Loucy (cell line): ENCODE data around the gene ANKRD63.

ENCODE experiments used
- H2AFZ ChIP-seq: fragments of 200-600 bp; sonication (generic); 2 replicates; pipeline ENCODE4 v1.6.0; 2016; ENCODE audit warnings: antibody characterized with exemption, mild to moderate bottlenecking, low read length, moderate library complexity
- H3F3A ChIP-seq: fragments of 200-600 bp; 2 replicates; pipeline ENCODE4 v1.6.0; 2016; ENCODE audit warnings: antibody characterized with exemption, low read depth, mild to moderate bottlenecking
- H3K27me3 ChIP-seq: fragments of 200-600 bp; sonication (generic); 2 replicates; pipeline ENCODE4 v1.6.1; 2014; ENCODE audit warnings: low read length, mild to moderate bottlenecking; ENCODE audit not compliant: insufficient read depth, poor library complexity, severe bottlenecking
- H3K36me3 ChIP-seq: fragments of 200-600 bp; sonication (generic); 2 replicates; pipeline ENCODE4 v1.6.1; 2016; ENCODE audit warnings: low read length; ENCODE audit not compliant: insufficient read depth
- H3K4me1 ChIP-seq: fragments of 200-600 bp; sonication (generic); 2 replicates; pipeline ENCODE4 v1.5.1; 2014; ENCODE audit warnings: low read length, mild to moderate bottlenecking; ENCODE audit not compliant: insufficient read depth, poor library complexity, severe bottlenecking
- H3K4me2 ChIP-seq: fragments of 200-600 bp; sonication (generic); 2 replicates; pipeline ENCODE4 v1.6.0; 2014; ENCODE audit warnings: antibody characterized with exemption, low read length, low read depth, mild to moderate bottlenecking; ENCODE audit not compliant: poor library complexity, severe bottlenecking
- H3K4me3 ChIP-seq: fragments of 200-600 bp; sonication (generic); 2 replicates; pipeline ENCODE4 v1.5.1; 2014; ENCODE audit warnings: low read length, mild to moderate bottlenecking, mixed read lengths; ENCODE audit not compliant: poor library complexity, severe bottlenecking
- H3K79me2 ChIP-seq: fragments of 200-600 bp; sonication (generic); 2 replicates; pipeline ENCODE4 v1.6.1; 2014; ENCODE audit warnings: low read length; ENCODE audit not compliant: insufficient read depth
- H3K9ac ChIP-seq: fragments of 200-600 bp; sonication (generic); 2 replicates; pipeline ENCODE4 v1.6.0; 2014; ENCODE audit warnings: mild to moderate bottlenecking, low read depth, low read length, moderate library complexity; ENCODE audit not compliant: poor library complexity, severe bottlenecking
- H3K9me2 ChIP-seq: fragments of 200-600 bp; sonication (generic); replicated peaks from 2 replicates; pipeline ENCODE4 v1.6.1; 2016; ENCODE audit warnings: low read depth, low read length, mixed read lengths
- H3K9me3 ChIP-seq: fragments of 200-600 bp; sonication (generic); 2 replicates; pipeline ENCODE4 v1.6.1; 2014; ENCODE audit warnings: mild to moderate bottlenecking, antibody characterized with exemption, low read length, low read depth; ENCODE audit not compliant: insufficient read depth
- H4K20me1 ChIP-seq: fragments of 200-600 bp; sonication (generic); 2 replicates; pipeline ENCODE4 v1.6.0; 2014; ENCODE audit warnings: antibody characterized with exemption, low read length, mild to moderate bottlenecking; ENCODE audit not compliant: insufficient read depth, poor library complexity, severe bottlenecking
- CTCF ChIP-seq: fragments of 200-600 bp; sonication (generic); conservative IDR thresholded peaks from 2 replicates; pipeline ENCODE4 v1.5.1; 2014; ENCODE audit warnings: mild to moderate bottlenecking, antibody characterized with exemption, low read length
- EZH2phosphoT487 ChIP-seq: fragments of 200-600 bp; IDR thresholded peaks from 2 replicates; pipeline ENCODE4 v1.6.1; 2018; ENCODE audit warnings: antibody characterized with exemption, mild to moderate bottlenecking, moderate library complexity, borderline replicate concordance

ANKRD63 gene

GRCh38 chr15:40300367-40300766 is 17.5 kb upstream of the ANKRD63 start:
- no peak for TF ChIP-seq CTCF
- TF ChIP-seq EZH2phosphoT487 = no peak
- peaks cover 5% of the 10 kb centered on the region; the same call in 1 of the 2 replicates for H3K9me3 ChIP-seq
- no peak overlapping the region for H3K4me2 ChIP-seq
- peaks cover 11% of the 10 kb centered on the region for H4K20me1 ChIP-seq
- H3K9me2 ChIP-seq = no peaks in the 10 kb centered on the region
- peaks cover 30% of the 10 kb centered on the region; the same call in 1 of the 2 replicates for H3K36me3 ChIP-seq
- H3K4me3 ChIP-seq = no peak overlapping the region
- no peaks in the 10 kb centered on the region for H3F3A ChIP-seq
- no peak overlapping the region for H3K9ac ChIP-seq
- H2AFZ ChIP-seq = no peak overlapping the region
- no peaks in the 10 kb centered on the region for H3K27me3 ChIP-seq
- peaks cover 19% of the 10 kb centered on the region for H3K4me1 ChIP-seq
- peaks cover 32% of the 10 kb centered on the region for H3K79me2 ChIP-seq

- peaks cover 4% of the 10 kb centered on the region for H3K4me1 ChIP-seq
- H3K4me3 ChIP-seq = no peak overlapping the region
- no peak for TF ChIP-seq EZH2phosphoT487
- no peak for TF ChIP-seq CTCF
- H3K9me2 ChIP-seq = no peaks in the 10 kb centered on the region
- no peaks in the 10 kb centered on the region for H4K20me1 ChIP-seq
- H3K9ac ChIP-seq = no peak overlapping the region
- no peaks in the 10 kb centered on the region for H3K27me3 ChIP-seq
- H3K9me3 ChIP-seq = peaks cover 5% of the 10 kb centered on the region; the same call in 1 of the 2 replicates
- H3F3A ChIP-seq = no peaks in the 10 kb centered on the region
- peaks cover 13% of the 10 kb centered on the region; the same call in 1 of the 2 replicates for H3K79me2 ChIP-seq
- H3K36me3 ChIP-seq = peaks cover 30% of the 10 kb centered on the region; the same call in 1 of the 2 replicates
- H3K4me2 ChIP-seq = no peak overlapping the region
- no peak overlapping the region for H2AFZ ChIP-seq
These were observed 15.5 kb upstream of the ANKRD63 start for GRCh38 chr15:40298216-40298935.

- Histone ChIP-seq H3K36me3 (peaks cover 25% of the 10 kb centered on the region; the same call in 1 of the 2 replicates), H3K4me2 (no peak overlapping the region), H3K79me2 (peaks cover 2% of the 10 kb centered on the region; the same call in 1 of the 2 replicates), H3K4me3 (no peak overlapping the region), H3K9me2 (no peaks in the 10 kb centered on the region), H2AFZ (no peak overlapping the region), H3K9me3 (peaks cover 5% of the 10 kb centered on the region; the same call in 1 of the 2 replicates), H3K27me3 (no peaks in the 10 kb centered on the region), H4K20me1 (no peaks in the 10 kb centered on the region), H3K4me1 (peaks cover 4% of the 10 kb centered on the region), H3K9ac (no peak overlapping the region), H3F3A (no peaks in the 10 kb centered on the region)
- no peak for TF ChIP-seq EZH2phosphoT487
- no peak for TF ChIP-seq CTCF
These were observed 14.5 kb upstream of the ANKRD63 start for GRCh38 chr15:40297356-40297755.
